22Rv1 (cell line): ENCODE data around the gene SH3PXD2A.

Experiments
- ZFX ChIP-seq: fragments of 450-650 bp; IDR thresholded peaks from 2 replicates; pipeline ENCODE4 v1.6.1; 2017; ENCODE audit warnings: antibody characterized with exemption, borderline replicate concordance
- TF ChIP-seq, protein P1 (sequence below): fragments of 450-650 bp; IDR thresholded peaks from 2 replicates; pipeline ENCODE4 v1.5.1; 2017; ENCODE audit warnings: mild to moderate bottlenecking

DNA sequence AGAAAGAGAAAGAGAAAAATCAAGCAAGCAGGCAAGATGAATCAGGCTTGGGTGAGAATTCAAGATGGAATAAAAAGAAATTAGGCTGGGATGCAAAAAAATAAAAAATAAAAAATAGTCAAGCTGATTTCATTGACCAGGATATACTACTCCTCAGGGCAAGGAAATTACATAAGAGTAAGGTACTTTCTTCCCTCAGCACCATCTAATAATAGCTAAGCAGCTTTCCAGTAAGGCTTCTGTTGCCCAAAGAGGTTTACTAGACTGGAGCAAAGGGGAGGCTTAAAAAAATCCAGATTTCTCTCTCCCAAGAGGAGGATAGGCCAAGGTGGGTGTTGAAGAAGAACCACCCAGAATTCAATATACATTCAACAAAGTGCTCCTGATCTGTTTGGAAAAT is 268.3 kb downstream of the SH3PXD2A start:
- TF ChIP-seq, protein P1, sequence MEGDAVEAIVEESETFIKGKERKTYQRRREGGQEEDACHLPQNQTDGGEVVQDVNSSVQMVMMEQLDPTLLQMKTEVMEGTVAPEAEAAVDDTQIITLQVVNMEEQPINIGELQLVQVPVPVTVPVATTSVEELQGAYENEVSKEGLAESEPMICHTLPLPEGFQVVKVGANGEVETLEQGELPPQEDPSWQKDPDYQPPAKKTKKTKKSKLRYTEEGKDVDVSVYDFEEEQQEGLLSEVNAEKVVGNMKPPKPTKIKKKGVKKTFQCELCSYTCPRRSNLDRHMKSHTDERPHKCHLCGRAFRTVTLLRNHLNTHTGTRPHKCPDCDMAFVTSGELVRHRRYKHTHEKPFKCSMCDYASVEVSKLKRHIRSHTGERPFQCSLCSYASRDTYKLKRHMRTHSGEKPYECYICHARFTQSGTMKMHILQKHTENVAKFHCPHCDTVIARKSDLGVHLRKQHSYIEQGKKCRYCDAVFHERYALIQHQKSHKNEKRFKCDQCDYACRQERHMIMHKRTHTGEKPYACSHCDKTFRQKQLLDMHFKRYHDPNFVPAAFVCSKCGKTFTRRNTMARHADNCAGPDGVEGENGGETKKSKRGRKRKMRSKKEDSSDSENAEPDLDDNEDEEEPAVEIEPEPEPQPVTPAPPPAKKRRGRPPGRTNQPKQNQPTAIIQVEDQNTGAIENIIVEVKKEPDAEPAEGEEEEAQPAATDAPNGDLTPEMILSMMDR = no peak
- no peak for TF ChIP-seq ZFX
